Measurements from ENCODE around the gene HTT.
"Not testable (repeated sequence)": the region's sequence is repeated elsewhere in the genome, so short reads cannot be mapped to it uniquely, and the experiment has no call there.

HTT gene

DNA sequence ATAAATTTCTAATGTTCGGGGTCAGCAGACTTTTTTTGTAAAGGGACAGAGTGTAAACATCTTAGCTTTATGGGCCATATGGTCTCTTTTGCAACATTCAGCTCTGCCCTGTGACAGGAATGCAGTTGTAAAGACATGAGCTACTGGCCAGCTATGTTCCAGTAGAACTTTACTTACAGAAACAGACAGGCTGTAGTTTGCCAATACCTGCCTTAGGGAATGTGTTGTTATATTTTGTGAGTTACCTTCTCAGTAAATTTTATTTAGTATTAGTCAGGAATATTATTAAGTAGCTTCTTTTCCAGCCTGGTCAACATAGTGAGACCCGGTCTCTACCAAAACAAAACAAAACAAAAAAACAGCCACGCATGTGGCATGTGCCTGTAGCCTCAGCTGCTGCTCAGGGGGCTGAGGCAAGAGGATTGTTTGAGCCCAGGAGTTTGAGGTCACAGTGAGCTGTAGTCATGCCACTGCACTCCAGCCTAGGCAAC, 48.7 kb downstream of the HTT start:
- no peak for DNase-seq

DNA sequence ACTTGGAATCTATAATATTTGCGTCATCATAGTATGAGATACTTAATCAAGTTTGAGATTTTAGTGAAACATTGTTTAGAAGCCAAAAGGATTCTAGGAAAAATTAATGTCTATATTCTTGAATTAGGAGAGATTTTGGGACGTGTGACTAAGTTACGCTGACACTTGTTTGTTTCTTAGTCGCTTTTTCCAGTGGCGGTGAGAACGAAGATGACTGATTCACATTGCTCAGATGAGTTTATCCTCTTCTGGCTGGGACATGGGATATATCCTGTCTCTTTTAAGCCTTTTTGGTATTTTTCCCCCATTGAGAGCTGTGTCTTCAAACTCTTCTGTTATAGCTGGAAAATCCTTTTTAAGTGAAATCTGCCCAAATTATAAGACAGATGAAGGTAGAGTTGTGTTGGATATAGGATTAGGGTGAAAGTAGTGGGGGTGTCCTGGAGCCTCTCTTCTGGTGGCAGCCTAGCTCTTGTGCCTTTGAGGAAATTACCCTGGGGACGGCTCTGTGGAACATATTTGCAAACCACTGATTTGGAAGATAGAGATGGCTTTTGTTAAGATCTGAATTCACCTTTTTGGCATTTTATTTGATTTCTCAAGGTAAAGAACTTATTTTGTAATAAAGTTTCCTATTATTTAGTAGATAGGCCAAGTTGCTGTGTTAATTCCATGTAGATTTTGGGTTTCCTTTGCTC, 49.7 kb downstream of the HTT start:
- DNase-seq, result no peak

DNA sequence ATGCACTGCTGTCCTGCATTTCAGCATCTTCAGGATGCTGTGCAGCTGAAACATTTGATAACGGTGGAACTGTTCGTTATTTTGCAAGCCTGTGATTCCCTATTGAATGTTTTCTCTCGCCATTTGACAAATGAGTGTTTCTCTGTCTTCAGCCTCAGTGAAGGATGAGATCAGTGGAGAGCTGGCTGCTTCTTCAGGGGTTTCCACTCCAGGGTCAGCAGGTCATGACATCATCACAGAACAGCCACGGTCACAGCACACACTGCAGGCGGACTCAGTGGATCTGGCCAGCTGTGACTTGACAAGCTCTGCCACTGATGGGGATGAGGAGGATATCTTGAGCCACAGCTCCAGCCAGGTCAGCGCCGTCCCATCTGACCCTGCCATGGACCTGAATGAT, 52.6 kb downstream of the HTT start:
- no peak for DNase-seq

DNA sequence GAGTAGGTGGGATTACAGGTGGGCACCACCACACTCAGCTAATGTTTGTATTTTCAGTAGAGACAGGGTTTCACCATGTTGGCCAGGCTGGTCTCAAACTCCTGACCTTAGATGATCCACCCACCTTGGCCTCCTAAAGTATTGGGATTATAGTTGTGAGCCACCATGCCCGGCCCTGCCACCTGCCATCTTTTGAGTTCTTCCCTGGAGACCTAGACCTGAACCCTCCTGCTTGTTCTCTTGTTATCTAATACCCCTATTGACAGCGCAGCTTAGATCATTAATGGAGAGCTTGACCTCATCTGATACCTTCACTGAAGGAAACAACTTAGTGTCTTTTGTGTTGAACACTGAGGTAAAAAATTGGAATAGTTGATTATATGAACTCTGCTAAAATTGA, 53.6 kb downstream of the HTT start:
- DNase-seq, result no peak

DNA sequence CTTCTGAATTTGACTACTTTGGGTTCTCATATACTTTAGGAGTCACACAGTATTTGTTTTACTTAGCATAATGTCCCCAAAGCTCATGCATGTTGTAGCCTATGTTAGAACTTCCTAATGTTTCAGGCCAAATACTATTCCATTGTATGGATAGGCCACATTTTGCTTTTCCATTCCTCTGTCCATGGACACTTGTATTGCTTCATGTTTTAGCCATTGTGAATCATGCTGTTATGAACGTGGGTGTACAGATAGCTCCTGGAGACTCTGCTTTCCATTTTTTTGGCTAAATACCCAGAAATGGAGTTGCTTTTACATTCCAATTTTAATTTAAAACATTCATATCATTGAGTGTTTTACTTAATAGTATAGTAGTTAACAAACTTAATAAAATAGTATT, 54.5 kb downstream of the HTT start:
- no peak for DNase-seq

DNA sequence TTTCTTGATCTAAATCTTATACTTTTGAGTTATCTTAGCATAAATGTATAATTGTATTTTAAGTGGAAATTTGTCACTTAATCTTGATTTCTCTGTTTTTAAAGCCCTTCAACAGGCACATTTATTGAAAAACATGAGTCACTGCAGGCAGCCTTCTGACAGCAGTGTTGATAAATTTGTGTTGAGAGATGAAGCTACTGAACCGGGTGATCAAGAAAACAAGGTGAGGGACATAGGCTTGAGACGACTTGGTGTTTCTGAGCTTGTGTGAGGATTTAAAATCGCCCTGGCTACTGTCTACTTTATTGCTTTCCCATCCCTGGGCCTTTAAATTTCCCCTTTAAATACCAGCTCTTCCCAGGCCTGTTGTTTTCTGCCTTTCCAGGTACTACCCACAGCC, 55.7 kb downstream of the HTT start:
- no peak for DNase-seq

DNA sequence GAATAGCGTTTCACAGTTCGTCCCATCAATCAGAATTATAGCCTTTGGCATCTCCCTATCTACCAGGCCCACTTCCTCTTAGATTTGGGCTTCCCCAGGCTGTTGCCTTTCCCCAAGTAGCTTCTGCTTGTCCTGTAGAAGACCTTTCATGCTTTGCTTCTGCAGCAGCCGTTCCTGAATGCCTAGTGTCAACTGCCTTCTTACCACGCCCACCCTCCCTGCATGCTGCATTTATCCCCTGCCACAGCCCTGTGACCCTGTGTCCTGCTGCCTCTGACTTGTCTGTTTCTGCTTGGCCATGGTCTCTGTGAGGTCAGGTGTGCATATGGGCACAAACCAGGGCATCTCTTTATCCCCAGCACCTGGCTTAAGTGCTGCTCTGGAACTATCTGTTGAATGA, 56.3 kb downstream of the HTT start:
- DNase-seq, result no peak

DNA sequence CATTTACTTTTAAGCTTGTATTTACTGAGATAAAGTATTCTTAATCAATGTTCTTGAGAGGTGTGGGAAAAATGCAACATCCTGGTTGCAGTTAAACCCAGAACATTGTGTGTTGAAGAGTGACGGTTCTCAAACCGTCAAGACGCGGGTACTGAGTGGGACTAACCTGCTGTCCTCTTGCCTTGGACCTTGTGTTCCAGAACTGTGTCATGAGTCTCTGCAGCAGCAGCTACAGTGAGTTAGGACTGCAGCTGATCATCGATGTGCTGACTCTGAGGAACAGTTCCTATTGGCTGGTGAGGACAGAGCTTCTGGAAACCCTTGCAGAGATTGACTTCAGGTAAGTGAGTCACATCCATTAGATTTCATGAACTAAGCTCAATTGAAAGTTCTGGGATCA, 59.7 kb downstream of the HTT start:
- no peak for DNase-seq

DNA sequence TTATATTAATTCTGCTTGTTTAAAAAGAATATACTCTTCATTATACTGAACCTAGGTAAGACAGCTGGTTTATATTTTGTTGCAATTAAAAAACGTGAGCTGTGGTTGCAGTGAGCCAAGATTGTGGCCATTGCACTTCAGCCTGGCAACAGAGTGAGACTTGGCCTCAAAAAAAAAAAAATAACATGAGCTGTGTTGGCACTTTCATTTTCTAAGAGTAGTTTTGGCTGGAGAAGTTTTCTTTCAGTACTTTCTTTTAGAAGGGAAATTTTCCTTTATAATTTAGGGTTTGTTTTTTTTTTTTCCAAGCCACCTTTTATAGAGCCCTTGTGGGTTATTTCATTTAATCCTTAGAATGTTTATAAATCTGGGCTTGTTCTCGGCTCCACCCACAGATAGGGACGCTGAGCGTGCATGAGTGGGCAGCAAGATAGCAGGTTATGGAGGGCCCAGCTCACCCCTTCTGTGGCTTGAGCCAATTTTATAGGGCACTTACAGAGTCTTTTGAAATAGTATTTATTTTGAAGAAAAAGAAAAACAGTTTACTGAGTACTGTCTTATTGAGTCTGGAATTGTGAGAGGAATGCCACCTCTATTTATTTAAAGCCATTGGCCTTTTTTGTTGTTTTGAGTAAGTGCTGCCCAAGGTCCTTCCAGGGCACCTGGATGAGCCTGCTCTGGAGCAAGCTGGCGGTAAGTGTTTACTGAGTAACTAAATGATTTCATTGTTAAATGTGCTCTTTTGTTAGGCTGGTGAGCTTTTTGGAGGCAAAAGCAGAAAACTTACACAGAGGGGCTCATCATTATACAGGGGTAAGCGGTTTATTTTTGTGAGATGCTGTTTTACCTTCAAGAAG, 60.9 kb downstream of the HTT start:
- no peak for DNase-seq

DNA sequence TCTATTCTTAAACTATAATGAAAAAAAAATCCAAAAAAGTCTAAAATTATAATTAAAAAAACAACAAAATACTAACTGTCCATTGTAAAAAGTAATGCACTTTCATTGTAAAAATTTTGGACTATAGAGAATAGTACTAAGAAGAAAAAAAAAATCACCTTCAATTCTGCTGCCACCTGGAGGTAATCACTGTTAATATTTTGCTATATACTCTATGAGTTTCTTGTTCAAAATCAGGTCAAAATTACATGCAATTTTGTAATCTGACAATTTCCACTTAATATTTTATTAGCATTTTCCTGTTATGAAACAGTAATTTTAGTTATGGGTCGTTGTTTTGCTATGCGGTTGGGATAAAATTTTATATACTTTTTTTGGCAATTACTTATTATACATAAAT, 62.0 kb downstream of the HTT start:
- no peak for DNase-seq

DNA sequence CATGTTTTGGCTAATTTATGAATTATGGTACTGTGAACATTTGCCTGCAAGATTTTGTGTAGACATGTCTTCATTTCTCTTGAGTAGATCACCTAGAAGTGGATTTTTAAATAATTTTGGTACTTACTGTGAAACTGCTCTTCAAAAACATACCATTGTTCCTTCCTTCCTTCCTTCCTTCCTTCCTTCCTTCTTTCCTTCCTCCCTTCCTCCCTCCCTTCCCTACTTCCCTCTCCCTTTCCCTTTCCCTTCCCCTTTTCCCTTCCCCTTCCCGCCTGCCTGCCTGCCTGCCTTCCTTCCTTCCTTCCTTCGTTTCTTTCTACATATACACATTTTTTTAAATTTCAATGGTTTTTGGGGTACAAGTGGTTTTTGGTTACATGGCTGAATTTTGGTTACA, 63.4 kb downstream of the HTT start:
- no peak for DNase-seq

DNA sequence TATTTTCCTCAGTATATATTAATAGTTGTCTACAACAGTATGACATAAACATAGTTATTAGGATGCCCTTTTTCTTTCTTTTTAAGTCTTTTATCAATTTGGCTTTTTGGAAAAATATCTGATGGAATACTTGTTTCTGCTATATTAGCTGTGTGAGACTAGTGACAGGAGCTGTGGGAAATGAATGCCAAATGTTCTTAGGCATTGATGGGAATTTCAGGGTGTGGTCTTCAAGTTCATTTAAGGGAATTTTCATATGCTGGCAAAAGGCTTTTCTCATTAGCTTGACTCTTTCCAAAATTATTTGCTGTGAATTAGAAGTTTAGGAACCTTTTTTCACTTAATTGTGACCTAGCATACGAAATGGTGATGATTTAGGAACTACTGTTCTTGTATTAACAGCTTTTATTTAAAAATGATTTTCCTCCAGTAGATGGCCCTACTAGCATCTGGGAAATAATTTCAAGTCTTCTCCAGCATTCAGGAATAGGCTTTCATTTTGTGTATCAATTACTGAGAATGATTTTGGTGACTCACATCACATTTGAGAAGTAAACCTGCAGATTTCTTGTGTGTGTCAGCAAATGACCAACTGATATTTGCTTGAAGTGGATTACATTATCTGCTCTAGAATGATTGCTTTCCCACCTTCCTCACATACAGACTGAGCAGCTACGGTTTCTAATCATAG, 70.9 kb downstream of the HTT start:
- no peak for DNase-seq

DNA sequence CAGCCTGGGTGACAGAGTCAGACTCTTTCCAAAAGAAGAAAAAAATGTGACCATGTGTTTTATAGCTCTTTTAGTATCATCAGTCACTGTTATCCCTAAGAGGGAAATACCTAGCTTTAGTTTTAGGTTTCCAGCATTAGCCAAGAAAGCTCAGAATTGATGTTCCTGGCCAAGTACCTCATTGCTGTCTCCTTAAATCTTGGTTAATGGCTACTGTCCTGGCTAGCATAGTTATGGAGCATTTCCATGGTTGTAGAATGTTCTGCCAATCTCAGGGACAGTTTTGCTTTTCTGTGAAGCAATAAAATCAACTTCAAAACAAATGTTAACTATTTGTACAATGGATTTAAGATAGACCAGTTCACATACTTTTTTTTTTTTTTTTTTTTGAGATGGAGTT, 74.4 kb downstream of the HTT start:
- no peak for DNase-seq

DNA sequence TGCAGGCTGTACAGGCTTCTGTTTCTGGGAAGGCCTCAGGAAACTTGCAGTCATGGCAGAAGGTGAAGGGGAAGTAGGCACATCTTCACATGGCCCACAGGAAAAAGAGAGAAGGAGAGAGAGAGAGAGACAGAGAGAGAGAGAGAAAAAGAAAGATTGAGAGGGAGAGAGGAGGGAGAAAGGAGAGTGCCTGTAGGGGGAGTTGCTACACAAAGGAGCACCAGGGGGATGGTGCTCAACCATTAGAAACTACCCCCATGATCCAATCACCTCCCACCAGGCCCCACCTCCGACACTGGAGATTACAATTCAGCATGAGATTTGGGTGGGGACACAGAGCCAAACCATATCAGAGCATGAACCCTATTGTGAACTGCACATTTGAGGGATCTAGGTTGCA, 76.8 kb downstream of the HTT start:
- DNase-seq, result not testable (repeated sequence)

DNA sequence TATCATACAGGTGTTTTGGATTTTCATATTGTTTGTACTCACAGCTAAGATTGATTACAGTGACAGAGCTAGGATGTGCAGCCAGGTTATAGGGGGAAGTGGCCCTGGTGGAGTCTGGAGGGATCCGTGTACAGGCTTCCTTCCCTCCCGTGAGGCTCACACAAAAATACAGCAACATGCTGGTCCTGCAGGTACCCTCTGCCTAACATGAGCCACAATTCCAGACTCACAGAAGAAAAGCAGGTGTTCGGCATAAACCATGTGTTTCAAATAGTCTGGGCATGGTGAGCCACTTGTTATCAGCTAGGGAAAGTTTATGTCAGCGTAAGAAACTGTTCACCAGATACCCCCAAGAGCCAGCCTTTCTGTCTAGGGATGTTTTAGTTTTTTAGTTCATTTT, 82.9 kb downstream of the HTT start:
- DNase-seq, result no peak

DNA sequence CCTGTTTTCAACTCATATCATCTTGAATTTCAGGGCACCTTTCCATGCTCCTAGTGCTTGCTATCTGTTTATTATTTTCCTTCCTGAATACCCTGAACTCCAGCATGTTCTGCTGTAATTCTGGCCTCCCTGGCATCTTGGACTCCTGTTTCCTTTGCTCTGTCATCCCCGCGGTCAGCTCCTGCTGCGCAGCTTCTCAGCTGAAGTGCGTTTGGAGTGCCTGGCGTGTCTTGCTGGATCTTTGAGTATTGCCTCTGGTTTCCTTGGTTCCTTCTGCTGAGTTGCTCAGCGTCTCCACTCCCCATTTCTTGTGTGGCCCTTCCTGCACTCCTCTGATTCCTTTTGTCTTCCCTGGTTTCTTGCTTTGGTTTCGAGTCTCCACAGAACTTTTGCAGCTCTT, 84.4 kb downstream of the HTT start:
- no peak for DNase-seq

DNA sequence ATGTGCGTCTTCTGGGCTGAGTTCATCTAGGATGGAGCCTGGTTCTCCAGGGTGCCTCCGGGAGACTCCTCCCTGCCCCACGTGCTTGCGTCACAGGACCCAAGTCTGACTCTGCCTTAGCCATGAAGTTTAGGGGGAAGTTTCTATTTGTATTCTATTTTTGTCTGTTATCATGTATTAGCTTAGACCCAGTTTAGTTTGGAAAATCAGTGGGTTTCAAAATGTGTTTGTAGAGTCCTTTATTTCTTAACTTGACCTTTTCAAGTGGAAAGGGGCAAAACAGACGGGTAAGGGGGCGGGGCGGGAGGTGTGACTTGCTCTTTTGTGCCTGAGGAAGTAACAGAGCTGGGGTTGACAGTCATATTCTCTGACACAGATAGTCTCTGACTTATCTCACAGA, 86.0 kb downstream of the HTT start:
- DNase-seq, result peak; percentile 57 to 66

DNA sequence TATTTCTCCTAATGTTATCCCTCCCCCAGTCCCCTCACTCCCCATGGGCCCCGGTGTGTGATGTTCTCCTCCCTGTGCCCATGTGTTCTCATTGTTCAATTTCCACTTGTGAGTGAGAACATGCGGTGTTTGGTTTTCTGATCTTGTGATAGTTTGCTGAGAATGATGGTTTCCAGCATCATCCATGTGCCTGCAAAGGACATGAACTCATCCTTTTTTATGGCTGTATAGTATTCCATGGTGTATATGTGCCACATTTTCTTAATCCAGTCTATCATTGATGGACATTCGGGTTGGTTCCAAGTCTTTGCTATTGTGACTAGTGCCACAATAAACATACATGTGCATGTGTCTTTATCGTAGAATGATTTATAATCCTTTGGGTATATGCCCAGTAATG, 86.6 kb downstream of the HTT start:
- not testable (repeated sequence) for DNase-seq

DNA sequence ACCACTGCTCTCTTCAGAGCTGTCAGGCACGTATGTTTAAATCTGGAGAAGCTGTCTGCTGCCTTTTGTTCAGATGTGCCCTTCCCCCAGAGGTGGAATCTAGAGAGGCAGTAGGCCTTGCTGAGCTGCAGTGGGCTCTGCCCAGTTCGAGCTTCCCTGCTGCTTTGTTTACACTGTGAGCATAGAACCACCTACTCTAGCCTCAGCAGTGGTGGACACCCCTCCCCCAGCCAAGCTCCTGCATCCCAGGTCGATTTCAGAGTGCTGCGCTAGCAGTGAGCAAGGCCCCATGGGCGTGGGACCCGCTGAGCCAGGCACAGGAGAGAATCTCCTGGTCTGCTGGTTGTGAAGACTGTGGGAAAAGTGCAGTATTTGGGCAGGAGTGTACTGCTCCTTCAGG, 92.0 kb downstream of the HTT start:
- not testable (repeated sequence) for DNase-seq

DNA sequence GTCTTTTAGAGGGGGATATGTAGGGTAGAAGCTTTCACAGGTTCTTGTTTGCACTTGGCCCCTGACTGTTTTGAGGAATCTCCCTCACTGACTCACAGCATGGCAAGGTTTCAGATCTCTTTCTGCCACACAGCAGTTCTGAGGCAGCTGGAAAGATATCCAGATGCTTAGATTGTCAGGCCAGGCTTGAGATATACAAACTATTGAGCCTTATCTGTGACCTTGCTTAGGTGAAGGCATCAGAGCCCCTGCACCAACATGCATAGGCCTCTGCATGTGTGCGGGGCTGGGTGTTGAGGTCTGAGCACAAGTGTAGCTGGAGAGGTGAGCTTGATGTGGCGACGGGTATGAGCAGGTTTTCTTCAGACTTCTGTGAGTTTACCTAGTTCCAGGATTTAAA, 93.5 kb downstream of the HTT start:
- no peak for DNase-seq

DNA sequence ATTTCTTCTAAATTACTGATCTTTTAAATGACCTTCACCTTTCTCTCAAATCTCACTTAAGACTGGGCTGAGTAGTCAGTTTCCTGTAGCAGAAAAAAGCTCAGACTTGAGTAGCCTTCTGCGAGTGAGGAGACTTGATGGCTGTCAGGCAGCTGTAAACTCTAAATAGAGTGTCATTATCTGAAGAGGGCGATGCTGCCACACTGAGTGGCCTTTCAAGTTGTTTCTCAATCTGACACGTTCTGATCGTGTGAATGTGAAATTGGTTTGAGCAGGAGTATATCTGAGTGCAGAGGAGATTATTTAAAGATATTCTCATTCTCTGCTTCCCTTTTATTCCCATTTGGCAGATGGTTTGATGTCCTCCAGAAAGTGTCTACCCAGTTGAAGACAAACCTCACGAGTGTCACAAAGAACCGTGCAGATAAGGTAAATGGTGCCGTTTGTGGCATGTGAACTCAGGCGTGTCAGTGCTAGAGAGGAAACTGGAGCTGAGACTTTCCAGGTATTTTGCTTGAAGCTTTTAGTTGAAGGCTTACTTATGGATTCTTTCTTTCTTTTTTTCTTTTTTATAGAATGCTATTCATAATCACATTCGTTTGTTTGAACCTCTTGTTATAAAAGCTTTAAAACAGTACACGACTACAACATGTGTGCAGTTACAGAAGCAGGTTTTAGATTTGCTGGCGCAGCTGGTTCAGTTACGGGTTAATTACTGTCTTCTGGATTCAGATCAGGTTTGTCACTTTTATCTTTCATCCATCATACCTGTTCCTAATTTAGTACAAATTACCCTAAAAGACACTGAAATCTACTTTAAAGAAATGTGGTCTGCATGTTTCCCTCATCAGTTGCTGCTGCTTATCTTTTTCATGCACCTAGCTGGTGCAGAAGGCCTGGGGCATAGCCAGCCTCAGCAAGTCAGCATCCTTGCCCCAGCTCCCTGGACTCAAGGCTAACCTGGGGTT, 100.2 kb downstream of the HTT start:
- no peak for DNase-seq

Measured in inflammatory macrophage (primary cell).